ENCODE results near the gene TBC1D1. TPM values are rescaled to one million over a fixed set of nuclear protein-coding genes. Genes with fewer than 3 reads are reported as not detected.

The TBC1D1 gene
- total RNA-seq, 1 donor: 66.6 TPM

GRCh38 chr4:38102957-38103588, 212.2 kb downstream of the TBC1D1 start:
- Histone ChIP-seq H3K4me3 (ENCODE audit: insufficient read depth, low read length) (no peak overlapping the region), H3K36me3 (ENCODE audit: insufficient read depth, low read length) (peaks cover 11% of the 10 kb centered on the region), H3K27me3 (ENCODE audit: insufficient read depth, low read length) (no peaks in the 10 kb centered on the region), H3K4me2 (ENCODE audit: insufficient read depth, low read length) (no peak overlapping the region), H4K20me1 (ENCODE audit: insufficient read depth, low read length) (no peaks in the 10 kb centered on the region), H3K9me3 (ENCODE audit: low read depth, low read length) (no peaks in the 10 kb centered on the region), H3K79me2 (ENCODE audit: insufficient read depth, low read length) (no peaks in the 10 kb centered on the region), H3K27ac (ENCODE audit: low read depth, low read length) (no peak overlapping the region), H2AFZ (ENCODE audit: low read length) (no peak overlapping the region), H3K4me1 (ENCODE audit: insufficient read depth, low read length) (peaks cover 32% of the 10 kb centered on the region)
- DNase-seq (ENCODE audit: insufficient read length, low spot score, missing footprints): no peak
- no peak for TF ChIP-seq CTCF (IDR thresholded peaks at IDR 0.05; ENCODE audit: extremely low read depth, low read depth, low read length)

GRCh38 chr4:38105475-38106220, 214.8 kb downstream of the TBC1D1 start:
- H3K27ac ChIP-seq (ENCODE audit: low read depth, low read length): no peak overlapping the region
- no peak overlapping the region for H3K4me2 ChIP-seq (ENCODE audit: insufficient read depth, low read length)
- DNase-seq (ENCODE audit: insufficient read length, low spot score, missing footprints): no peak
- no peaks in the 10 kb centered on the region for H4K20me1 ChIP-seq (ENCODE audit: insufficient read depth, low read length)
- H3K4me1 ChIP-seq (ENCODE audit: insufficient read depth, low read length): peaks cover 10% of the 10 kb centered on the region
- no peaks in the 10 kb centered on the region for H3K27me3 ChIP-seq (ENCODE audit: insufficient read depth, low read length)
- no peaks in the 10 kb centered on the region for H3K79me2 ChIP-seq (ENCODE audit: insufficient read depth, low read length)
- H3K4me3 ChIP-seq (ENCODE audit: insufficient read depth, low read length): no peak overlapping the region
- H3K36me3 ChIP-seq (ENCODE audit: insufficient read depth, low read length): peaks cover 11% of the 10 kb centered on the region
- no peak for TF ChIP-seq CTCF (IDR thresholded peaks at IDR 0.05; ENCODE audit: extremely low read depth, low read depth, low read length)
- no peaks in the 10 kb centered on the region for H3K9me3 ChIP-seq (ENCODE audit: low read depth, low read length)
- no peak overlapping the region for H2AFZ ChIP-seq (ENCODE audit: low read length)

- Histone ChIP-seq H3K79me2 (ENCODE audit: insufficient read depth, low read length) (no peaks in the 10 kb centered on the region), H3K4me2 (ENCODE audit: insufficient read depth, low read length) (no peak overlapping the region), H3K4me1 (ENCODE audit: insufficient read depth, low read length) (peaks cover 3% of the 10 kb centered on the region), H3K27me3 (ENCODE audit: insufficient read depth, low read length) (no peaks in the 10 kb centered on the region), H4K20me1 (ENCODE audit: insufficient read depth, low read length) (no peaks in the 10 kb centered on the region), H2AFZ (ENCODE audit: low read length) (no peak overlapping the region), H3K36me3 (ENCODE audit: insufficient read depth, low read length) (peaks cover 11% of the 10 kb centered on the region), H3K27ac (ENCODE audit: low read depth, low read length) (no peak overlapping the region), H3K4me3 (ENCODE audit: insufficient read depth, low read length) (no peak overlapping the region), H3K9me3 (ENCODE audit: low read depth, low read length) (no peaks in the 10 kb centered on the region)
- no peak for TF ChIP-seq CTCF (IDR thresholded peaks at IDR 0.05; ENCODE audit: extremely low read depth, low read depth, low read length)
- no peak for DNase-seq (ENCODE audit: insufficient read length, low spot score, missing footprints)
These were observed 215.4 kb downstream of the TBC1D1 start for GRCh38 chr4:38106311-38106710.

GRCh38 chr4:38106886-38107514, 216.1 kb downstream of the TBC1D1 start:
- Histone ChIP-seq H3K4me1 (ENCODE audit: insufficient read depth, low read length) (no peaks in the 10 kb centered on the region), H2AFZ (ENCODE audit: low read length) (no peak overlapping the region), H3K36me3 (ENCODE audit: insufficient read depth, low read length) (peaks cover 11% of the 10 kb centered on the region), H3K79me2 (ENCODE audit: insufficient read depth, low read length) (no peaks in the 10 kb centered on the region), H3K27ac (ENCODE audit: low read depth, low read length) (no peak overlapping the region), H3K4me2 (ENCODE audit: insufficient read depth, low read length) (no peak overlapping the region), H3K9me3 (ENCODE audit: low read depth, low read length) (no peaks in the 10 kb centered on the region), H3K27me3 (ENCODE audit: insufficient read depth, low read length) (no peaks in the 10 kb centered on the region), H4K20me1 (ENCODE audit: insufficient read depth, low read length) (no peaks in the 10 kb centered on the region), H3K4me3 (ENCODE audit: insufficient read depth, low read length) (no peak overlapping the region)
- no peak for TF ChIP-seq CTCF (IDR thresholded peaks at IDR 0.05; ENCODE audit: extremely low read depth, low read depth, low read length)
- no peak for DNase-seq (ENCODE audit: insufficient read length, low spot score, missing footprints)

Measured in osteoblast (primary cell).